Raji (cell line): ENCODE results near the gene PSMC3IP.
A peak's percentile ranks its signal among the peaks of the same experiment; 100 is the strongest.

Source experiments
- POLR2A ChIP-seq: IDR thresholded peaks from 2 replicates; pipeline ENCODE4 v1.6.1; 2011; ENCODE audit warnings: low read depth, low read length, control low read depth; ENCODE audit not compliant: insufficient read depth

The PSMC3IP gene

GRCh38 chr17:42566883-42567573 lies 10.5 kb downstream of the PSMC3IP start, which contains the start of gene MLX:
MLX (plus strand) TSS chr17:42567100; CDS start chr17:42567125, 25 bp downstream.
- peak; percentile 80 for TF ChIP-seq POLR2A

GRCh38 chr17:42566215-42566882 lies 11.2 kb downstream of the PSMC3IP start:
- no peak for TF ChIP-seq POLR2A

DNA sequence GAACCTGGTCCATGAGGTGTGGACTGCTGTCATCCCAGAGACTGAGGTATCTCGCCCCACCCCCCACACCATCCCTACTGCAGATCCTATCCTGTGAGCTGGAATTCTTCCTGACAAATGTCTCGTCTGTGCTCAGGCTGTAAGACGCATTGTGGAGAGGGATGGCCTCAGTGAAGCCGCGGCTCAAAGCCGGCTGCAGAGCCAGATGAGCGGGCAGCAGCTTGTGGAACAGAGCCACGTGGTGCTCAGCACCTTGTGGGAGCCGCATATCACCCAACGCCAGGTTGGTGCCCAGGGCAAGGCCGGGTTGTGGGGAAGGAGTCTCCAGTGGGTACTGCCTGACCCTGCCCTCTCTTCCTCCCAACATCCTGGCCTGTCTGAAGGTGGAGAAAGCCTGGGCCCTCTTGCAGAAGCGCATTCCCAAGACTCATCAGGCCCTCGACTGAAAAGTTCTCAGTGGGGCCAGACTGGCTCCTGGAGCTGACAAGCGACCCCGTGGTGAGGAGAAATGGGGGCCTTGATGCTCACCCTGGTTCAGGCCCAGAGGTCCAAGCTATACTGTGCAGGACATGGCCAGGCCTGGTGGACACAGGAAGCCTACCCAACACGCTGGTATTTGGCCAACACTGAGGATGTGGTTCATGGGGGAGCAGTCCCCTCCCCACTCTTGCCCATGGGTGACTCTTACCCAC lies 11.9 kb downstream of the PSMC3IP start:
- no peak for TF ChIP-seq POLR2A

- no peak for TF ChIP-seq POLR2A
Observed at GRCh38 chr17:42564815-42565522, 12.6 kb downstream of the PSMC3IP start.

GRCh38 chr17:42563950-42564349 lies 13.6 kb downstream of the PSMC3IP start:
- TF ChIP-seq POLR2A: no peak

GRCh38 chr17:42563543-42563942 lies 14.0 kb downstream of the PSMC3IP start:
- no peak for TF ChIP-seq POLR2A

GRCh38 chr17:42563143-42563509 lies 14.4 kb downstream of the PSMC3IP start:
- no peak for TF ChIP-seq POLR2A

GRCh38 chr17:42562388-42563142 lies 15.0 kb downstream of the PSMC3IP start:
- no peak for TF ChIP-seq POLR2A

DNA sequence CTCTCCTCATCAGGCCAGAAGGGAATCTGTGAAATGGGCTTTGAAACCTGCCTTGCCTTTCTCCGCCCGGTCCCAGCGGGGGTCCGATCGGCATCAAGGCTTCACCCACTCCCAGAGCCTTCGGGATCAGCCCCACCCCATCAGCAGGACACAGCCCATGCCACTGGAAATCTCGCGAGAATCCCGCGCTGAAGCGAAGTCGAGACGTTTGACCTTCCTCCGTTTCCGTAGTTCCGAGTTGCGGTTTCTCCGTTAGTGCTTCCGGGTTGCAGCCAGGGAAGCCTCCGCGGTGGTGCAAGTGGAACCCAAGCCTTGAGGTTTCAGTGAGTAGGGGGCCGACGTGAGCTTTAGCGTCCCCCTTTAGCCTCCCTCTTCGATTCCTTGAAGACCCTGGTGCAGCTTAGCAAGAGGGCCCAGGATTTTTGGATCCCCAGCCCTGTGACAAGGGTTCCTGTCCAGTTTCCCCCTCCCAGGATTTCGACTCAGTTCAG lies 15.6 kb downstream of the PSMC3IP start, which contains the start of gene COASY:
COASY (plus strand) TSS at position 252 of the 491 bp plus-strand sequence. CDS start 475 bp downstream, outside the sequence.
- peak; percentile 81 for TF ChIP-seq POLR2A

DNA sequence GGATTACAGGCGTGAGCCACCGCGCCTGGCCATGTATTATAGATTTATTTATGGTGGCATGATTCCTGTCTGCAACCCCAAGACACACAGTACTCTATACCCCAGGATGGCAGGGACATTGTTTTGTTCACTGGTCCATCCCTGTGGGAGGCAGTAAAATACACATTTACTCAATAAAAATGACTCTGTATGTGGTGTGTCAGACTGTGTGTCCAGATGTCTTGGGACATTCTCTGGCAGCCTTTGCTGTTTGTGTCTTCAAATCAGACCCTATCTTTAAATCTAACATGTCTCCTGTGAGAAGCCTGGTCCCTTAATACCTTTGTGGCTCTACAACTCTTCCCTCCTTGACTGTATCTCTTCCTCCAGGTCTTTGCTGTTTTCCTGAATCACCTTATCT lies 17.3 kb downstream of the PSMC3IP start:
- no peak for TF ChIP-seq POLR2A

DNA sequence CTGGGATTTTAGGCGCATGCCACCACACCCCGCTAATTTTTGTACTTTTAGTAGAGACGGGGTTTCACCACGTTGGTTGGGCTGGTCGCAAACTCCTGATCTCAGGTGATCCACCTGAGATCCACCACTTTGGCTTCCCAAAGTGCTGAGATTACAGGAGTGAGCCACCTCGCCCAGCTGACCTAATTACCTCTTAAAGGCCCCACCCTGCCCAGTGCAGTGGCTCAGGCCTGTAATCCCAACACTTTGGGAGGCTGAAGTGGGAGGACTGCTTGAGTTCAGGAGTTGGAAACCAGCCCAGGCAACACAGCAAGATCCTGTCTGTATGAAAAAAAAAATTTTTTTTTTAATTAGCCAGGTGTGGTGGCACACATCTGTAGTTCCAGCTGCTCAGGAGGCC lies 18.5 kb downstream of the PSMC3IP start:
- no peak for TF ChIP-seq POLR2A

DNA sequence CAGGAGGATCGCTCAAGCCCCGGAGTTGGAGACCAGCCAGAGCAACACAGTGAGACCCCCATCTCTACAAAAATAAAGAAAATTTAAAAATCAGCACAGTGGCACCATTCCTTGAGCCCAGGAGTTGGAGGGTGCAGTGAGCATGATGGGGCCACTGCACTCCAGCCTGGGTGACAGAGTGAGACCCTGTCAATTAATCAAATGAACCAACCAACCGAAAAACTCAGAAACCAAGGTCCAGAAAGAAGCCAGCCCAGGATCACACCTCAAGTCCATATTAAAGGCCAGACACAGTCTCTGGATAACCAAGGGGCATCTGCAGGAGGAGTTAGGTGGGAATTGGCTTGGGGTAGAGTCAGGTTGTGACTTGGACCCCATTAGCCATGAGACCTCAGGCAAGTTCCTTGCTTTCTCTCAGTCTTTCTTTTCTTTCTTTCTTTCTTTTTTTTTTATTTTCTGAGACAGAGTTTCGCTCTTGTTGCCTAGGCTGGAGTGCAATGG lies 22.4 kb downstream of the PSMC3IP start:
- TF ChIP-seq POLR2A: no peak

- peak; percentile 92 for TF ChIP-seq POLR2A
Observed at GRCh38 chr17:42554250-42555121, 23.0 kb downstream of the PSMC3IP start.

DNA sequence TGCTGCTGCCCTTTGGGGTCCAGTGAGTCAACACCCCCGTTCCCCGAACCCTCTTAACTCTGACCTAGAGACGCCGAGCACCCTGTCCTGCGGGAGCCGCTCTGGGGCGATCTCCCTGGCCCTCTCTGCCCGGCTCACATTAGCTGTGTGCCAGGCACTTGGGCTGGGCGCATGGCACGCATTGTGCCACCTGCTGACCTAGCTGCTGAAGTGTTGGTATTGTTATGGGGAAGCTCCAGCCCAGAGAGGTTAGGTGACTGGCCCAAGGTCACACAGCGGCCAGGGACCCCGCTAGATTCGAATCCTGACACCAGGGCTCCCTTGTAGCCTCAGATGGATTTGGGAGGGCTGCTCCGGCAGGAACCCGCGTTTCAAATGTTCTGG lies 23.7 kb downstream of the PSMC3IP start:
- no peak for TF ChIP-seq POLR2A
